SK-N-SH (cell line): ENCODE results near the gene TM7SF2. TPM values are rescaled to one million over a fixed set of nuclear protein-coding genes. Genes with fewer than 3 reads are reported as not detected.

Source experiments
- CTCF ChIA-PET: fragments of 300-600, 350-600 bp; formaldehyde crosslinking; extraction: SDS; loops from one replicate; lab custom pipeline; 2021; lab: Yijun Ruan, JAX
- POLR2A ChIA-PET: fragments of 350-600 bp; sonication (Branson Sonifier 250); formaldehyde crosslinking; extraction: SDS; loops from one replicate; lab custom pipeline; 2020; ENCODE audit warnings: antibody characterized with exemption, inconsistent platforms; lab: Yijun Ruan, JAX
- DNase-seq: peaks from one replicate; pipeline ENCODE4 v3.0.0; 2012
- H2AFZ ChIP-seq: fragments of 200-600 bp; sonication (generic); 2 replicates; pipeline ENCODE4 v1.8.1; 2016; ENCODE audit warnings: antibody characterized with exemption, mild to moderate bottlenecking, low read depth
- H3F3A ChIP-seq: fragments of 200-600 bp; sonication (generic); replicated peaks from 2 replicates; pipeline ENCODE3; 2016; ENCODE audit warnings: antibody characterized with exemption, mild to moderate bottlenecking; ENCODE audit not compliant: insufficient read depth
- H3K27ac ChIP-seq, 2 experiments: fragments of 200-500 bp in 1 of 2; fragments of 200-600 bp in 1 of 2; sonication (Bioruptor generic) in 1 of 2; sonication (generic), shearing (Covaris generic) in 1 of 2; 2 replicates each; pipeline versions ENCODE4 v1.5.1 to v1.6.1; 2014 to 2016; ENCODE audit warnings: low read depth in 2 of 2, inconsistent platforms in 1 of 2, low read length in 1 of 2, mild to moderate bottlenecking in 1 of 2, mixed read lengths in 1 of 2
- H3K27me3 ChIP-seq: fragments of 200-600 bp; sonication (generic), shearing (Covaris generic); 2 replicates; pipeline ENCODE4 v1.6.1; 2016; ENCODE audit warnings: mixed run types; ENCODE audit not compliant: insufficient read depth
- H3K36me3 ChIP-seq, 2 experiments: fragments of 200-500 bp in 1 of 2; fragments of 200-600 bp in 1 of 2; sonication (Bioruptor generic) in 1 of 2; sonication (generic) in 1 of 2; replicated peaks in 1 of 2; 2 replicates each; pipeline versions ENCODE3 to v1.5.1; 2014 to 2016; ENCODE audit warnings: low read length in 1 of 2, mild to moderate bottlenecking in 1 of 2; ENCODE audit not compliant: insufficient read depth in 2 of 2, control insufficient read depth in 1 of 2
- H3K4me1 ChIP-seq, 2 experiments: fragments of 200-500 bp in 1 of 2; fragments of 200-600 bp in 1 of 2; sonication (Bioruptor generic) in 1 of 2; sonication (generic), shearing (Covaris generic) in 1 of 2; 2 replicates each; pipeline versions ENCODE4 v1.5.1 to v1.6.1; 2014 to 2016; ENCODE audit warnings: low read depth in 1 of 2, low read length in 1 of 2, mixed run types in 1 of 2; ENCODE audit not compliant: insufficient read depth in 2 of 2, control insufficient read depth in 1 of 2
- H3K4me2 ChIP-seq: fragments of 200-600 bp; sonication (generic), shearing (Covaris generic); 2 replicates; pipeline ENCODE4 v1.6.1; 2017; ENCODE audit warnings: mixed run types
- H3K4me3 ChIP-seq, 2 experiments: fragments of 200-500 bp in 1 of 2; fragments of 200-600 bp in 1 of 2; sonication (Bioruptor generic) in 1 of 2; sonication (generic), shearing (Covaris generic) in 1 of 2; 2 replicates each; pipeline versions ENCODE4 v1.5.1 to v1.8.1; 2014 to 2016; ENCODE audit warnings: low read depth in 2 of 2, inconsistent platforms in 1 of 2, low read length in 1 of 2, mild to moderate bottlenecking in 1 of 2, mixed read lengths in 1 of 2, moderate library complexity in 1 of 2
- H3K79me2 ChIP-seq: fragments of 200-600 bp; sonication (generic); 2 replicates; pipeline ENCODE4 v1.8.1; 2017; ENCODE audit warnings: mild to moderate bottlenecking; ENCODE audit not compliant: insufficient read depth
- H3K9ac ChIP-seq: fragments of 200-600 bp; sonication (generic); 2 replicates; pipeline ENCODE4 v1.6.1; 2017; ENCODE audit warnings: mixed run types
- H3K9me2 ChIP-seq: fragments of 200-600 bp; sonication (generic); 2 replicates; pipeline ENCODE4 v1.6.1; 2017; ENCODE audit warnings: mixed run types
- H3K9me3 ChIP-seq: fragments of 200-600 bp; sonication (generic); 2 replicates; pipeline ENCODE4 v1.6.1; 2017; ENCODE audit warnings: mixed run types, mild to moderate bottlenecking, moderate library complexity
- H4K20me1 ChIP-seq: fragments of 200-600 bp; sonication (generic); 2 replicates; pipeline ENCODE4 v1.6.1; 2017; ENCODE audit warnings: mild to moderate bottlenecking, mixed run types; ENCODE audit not compliant: insufficient read depth
- FOSL2 ChIP-seq: IDR thresholded peaks from 2 replicates; pipeline ENCODE4 v1.4.0; 2012; ENCODE audit warnings: low read depth, mild to moderate bottlenecking, moderate library complexity, borderline replicate concordance
- FOXJ3 ChIP-seq: sonication (generic); formaldehyde crosslinking; IDR thresholded peaks from 2 replicates; pipeline ENCODE4 v1.5.1; 2020; ENCODE audit warnings: mild to moderate bottlenecking, missing genetic modification reagents
- FOXM1 ChIP-seq: IDR thresholded peaks from 2 replicates; pipeline ENCODE4 v1.4.0; 2012; ENCODE audit warnings: low read depth, mild to moderate bottlenecking
- GATA2 ChIP-seq: sonication (generic); formaldehyde crosslinking; IDR thresholded peaks from 2 replicates; pipeline ENCODE4 v1.5.0; 2020; ENCODE audit warnings: mild to moderate bottlenecking, missing genetic modification reagents
- JUND ChIP-seq: IDR thresholded peaks from 2 replicates; pipeline ENCODE4 v1.4.0; 2012
- MXI1 ChIP-seq: IDR thresholded peaks from 2 replicates; pipeline ENCODE4 v1.6.1; 2012; ENCODE audit warnings: mild to moderate bottlenecking, low read depth, low read length, improper control_type of control experiment
- NFIC ChIP-seq: IDR thresholded peaks from 2 replicates; pipeline ENCODE4 v1.4.0; 2012; ENCODE audit warnings: borderline replicate concordance
- NRF1 ChIP-seq: IDR thresholded peaks from 2 replicates; pipeline ENCODE4 v1.6.1; 2012; ENCODE audit warnings: low read depth, mild to moderate bottlenecking, low read length
- RFX5 ChIP-seq: IDR thresholded peaks from 2 replicates; pipeline ENCODE4 v1.6.1; 2012; ENCODE audit warnings: mild to moderate bottlenecking, improper control_type of control experiment, low read length
- RXRA ChIP-seq: IDR thresholded peaks from 2 replicates; pipeline ENCODE4 v1.4.0; 2012; ENCODE audit warnings: low read depth, mild to moderate bottlenecking, borderline replicate concordance
- SIN3A ChIP-seq: IDR thresholded peaks from 2 replicates; pipeline ENCODE4 v1.6.1; 2012; ENCODE audit warnings: low read depth, mild to moderate bottlenecking, low read length, moderate library complexity, borderline replicate concordance
- SMC3 ChIP-seq: IDR thresholded peaks from 2 replicates; pipeline ENCODE4 v1.6.1; 2012; ENCODE audit warnings: low read depth, low read length, improper control_type of control experiment
- WGBS: methylation state at CpG from one replicate; pipeline ENCODE4 v1.1.6; 2017; ENCODE audit warnings: low lambda C conversion rate; 5-methylcytosine and 5-hydroxymethylcytosine counted together
- polyA plus RNA-seq, 3 experiments: library from polyadenylated mRNA; depleted of rRNA; stranded (reverse); fragments of >200 nt; gene quantifications; 2 replicates each; pipeline ENCODE4 v1.2.3, GENCODE V29; 2012
- TF ChIP-seq, protein P1 (sequence below): IDR thresholded peaks from 2 replicates; pipeline ENCODE4 v1.4.0; 2012; ENCODE audit warnings: low read depth
- TF ChIP-seq, protein P2 (sequence below): fragments of 200-600 bp; sonication (generic); IDR thresholded peaks from 2 replicates; pipeline ENCODE4 v1.6.1; 2017; ENCODE audit warnings: antibody characterized with exemption, mild to moderate bottlenecking, moderate library complexity
- TF ChIP-seq, protein P3 (sequence below): IDR thresholded peaks from 2 replicates; pipeline ENCODE4; 2012
- TF ChIP-seq, protein P4 (sequence below): fragments of 150-350 bp; IDR thresholded peaks from 2 replicates; pipeline ENCODE4 v1.6.1; 2016; ENCODE audit warnings: mild to moderate bottlenecking, low read depth, low read length

Gene TM7SF2
- polyA plus RNA-seq, 1 of the 3 experiments (the other 2 are of a cell fraction): 87.8 TPM

DNA sequence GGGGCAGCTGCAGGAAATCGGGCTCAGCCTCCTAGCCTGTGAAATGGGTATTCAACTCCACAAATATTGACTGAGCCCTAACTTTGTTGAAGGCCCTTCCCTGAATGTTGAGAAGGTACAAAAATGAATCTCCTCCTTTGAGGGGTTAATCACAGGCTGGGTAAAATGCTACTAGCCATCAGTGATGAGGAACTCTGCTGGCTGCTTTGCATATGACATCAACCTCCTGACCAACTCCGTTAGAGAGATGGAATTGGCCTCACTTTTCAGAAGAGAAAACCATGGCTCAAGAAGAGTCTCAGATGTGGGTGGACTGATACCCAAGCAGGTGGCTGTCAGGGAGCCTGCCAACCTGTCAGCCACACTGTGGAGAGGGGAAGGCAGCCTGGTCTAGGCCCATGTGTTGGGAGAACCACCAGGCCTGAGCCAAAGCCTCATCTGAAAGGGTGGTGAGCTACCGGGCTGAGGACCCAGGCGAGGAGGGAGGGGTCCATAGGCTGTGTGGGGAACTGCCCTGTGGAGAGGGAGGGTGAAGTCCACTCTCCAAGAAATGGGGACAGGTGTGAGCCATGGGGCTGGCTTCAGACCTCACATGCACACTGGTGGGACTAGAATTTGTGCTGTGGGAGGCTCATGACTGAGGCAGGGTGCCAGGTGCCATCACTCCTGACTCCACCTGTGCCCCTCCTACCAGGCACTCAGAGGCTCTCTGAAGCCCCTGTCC lies 39.6 kb upstream of the TM7SF2 start:
- H3K27ac ChIP-seq: no peak overlapping the region
- no peaks in the 10 kb centered on the region for H3K27me3 ChIP-seq
- CTCF ChIA-PET: interaction anchor here (1.3 kb wide), 1 partner anchor 58 kb away, joined by 3 read pairs; the partner anchor contains the start of gene ARL2
- no peaks in the 10 kb centered on the region for H3K9me3 ChIP-seq
- H4K20me1 ChIP-seq: no peaks in the 10 kb centered on the region; the same call in 1 of the 2 replicates
- H3K79me2 ChIP-seq: no peaks in the 10 kb centered on the region
- WGBS: 68% methylated on average over 2 of the region's 4 CpGs
- no peak overlapping the region for H2AFZ ChIP-seq
- peaks cover 2% of the 10 kb centered on the region for H3F3A ChIP-seq
- POLR2A ChIA-PET: no interaction called here
- no peak overlapping the region for H3K4me2 ChIP-seq
- no peak for TF ChIP-seq JUND
- TF ChIP-seq FOXM1: no peak
- no peak for TF ChIP-seq SMC3
- TF ChIP-seq, protein P1, sequence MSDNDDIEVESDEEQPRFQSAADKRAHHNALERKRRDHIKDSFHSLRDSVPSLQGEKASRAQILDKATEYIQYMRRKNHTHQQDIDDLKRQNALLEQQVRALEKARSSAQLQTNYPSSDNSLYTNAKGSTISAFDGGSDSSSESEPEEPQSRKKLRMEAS: no peak
- TF ChIP-seq GATA2 (CRISPR knock-in tag): no peak
- no peak for TF ChIP-seq MXI1
- no peak for TF ChIP-seq RFX5
- TF ChIP-seq RXRA: no peak
- no peak for TF ChIP-seq FOXJ3
- TF ChIP-seq, protein P2, sequence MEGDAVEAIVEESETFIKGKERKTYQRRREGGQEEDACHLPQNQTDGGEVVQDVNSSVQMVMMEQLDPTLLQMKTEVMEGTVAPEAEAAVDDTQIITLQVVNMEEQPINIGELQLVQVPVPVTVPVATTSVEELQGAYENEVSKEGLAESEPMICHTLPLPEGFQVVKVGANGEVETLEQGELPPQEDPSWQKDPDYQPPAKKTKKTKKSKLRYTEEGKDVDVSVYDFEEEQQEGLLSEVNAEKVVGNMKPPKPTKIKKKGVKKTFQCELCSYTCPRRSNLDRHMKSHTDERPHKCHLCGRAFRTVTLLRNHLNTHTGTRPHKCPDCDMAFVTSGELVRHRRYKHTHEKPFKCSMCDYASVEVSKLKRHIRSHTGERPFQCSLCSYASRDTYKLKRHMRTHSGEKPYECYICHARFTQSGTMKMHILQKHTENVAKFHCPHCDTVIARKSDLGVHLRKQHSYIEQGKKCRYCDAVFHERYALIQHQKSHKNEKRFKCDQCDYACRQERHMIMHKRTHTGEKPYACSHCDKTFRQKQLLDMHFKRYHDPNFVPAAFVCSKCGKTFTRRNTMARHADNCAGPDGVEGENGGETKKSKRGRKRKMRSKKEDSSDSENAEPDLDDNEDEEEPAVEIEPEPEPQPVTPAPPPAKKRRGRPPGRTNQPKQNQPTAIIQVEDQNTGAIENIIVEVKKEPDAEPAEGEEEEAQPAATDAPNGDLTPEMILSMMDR: no peak
- TF ChIP-seq, protein P3, sequence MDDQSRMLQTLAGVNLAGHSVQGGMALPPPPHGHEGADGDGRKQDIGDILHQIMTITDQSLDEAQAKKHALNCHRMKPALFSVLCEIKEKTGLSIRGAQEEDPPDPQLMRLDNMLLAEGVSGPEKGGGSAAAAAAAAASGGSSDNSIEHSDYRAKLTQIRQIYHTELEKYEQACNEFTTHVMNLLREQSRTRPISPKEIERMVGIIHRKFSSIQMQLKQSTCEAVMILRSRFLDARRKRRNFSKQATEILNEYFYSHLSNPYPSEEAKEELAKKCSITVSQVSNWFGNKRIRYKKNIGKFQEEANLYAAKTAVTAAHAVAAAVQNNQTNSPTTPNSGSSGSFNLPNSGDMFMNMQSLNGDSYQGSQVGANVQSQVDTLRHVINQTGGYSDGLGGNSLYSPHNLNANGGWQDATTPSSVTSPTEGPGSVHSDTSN: no peak
- no peak for TF ChIP-seq SIN3A
- TF ChIP-seq NRF1: no peak
- TF ChIP-seq, protein P4, sequence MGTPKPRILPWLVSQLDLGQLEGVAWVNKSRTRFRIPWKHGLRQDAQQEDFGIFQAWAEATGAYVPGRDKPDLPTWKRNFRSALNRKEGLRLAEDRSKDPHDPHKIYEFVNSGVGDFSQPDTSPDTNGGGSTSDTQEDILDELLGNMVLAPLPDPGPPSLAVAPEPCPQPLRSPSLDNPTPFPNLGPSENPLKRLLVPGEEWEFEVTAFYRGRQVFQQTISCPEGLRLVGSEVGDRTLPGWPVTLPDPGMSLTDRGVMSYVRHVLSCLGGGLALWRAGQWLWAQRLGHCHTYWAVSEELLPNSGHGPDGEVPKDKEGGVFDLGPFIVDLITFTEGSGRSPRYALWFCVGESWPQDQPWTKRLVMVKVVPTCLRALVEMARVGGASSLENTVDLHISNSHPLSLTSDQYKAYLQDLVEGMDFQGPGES: no peak
- no peak for TF ChIP-seq NFIC
- no peak for TF ChIP-seq FOSL2
- no peak overlapping the region for H3K4me3 ChIP-seq
- no peaks in the 10 kb centered on the region for H3K4me1 ChIP-seq
- no peak overlapping the region for H3K9ac ChIP-seq
- no peak for DNase-seq
- no peaks in the 10 kb centered on the region for H3K9me2 ChIP-seq
- no peaks in the 10 kb centered on the region for H3K36me3 ChIP-seq
